Mucosa of descending colon (tissue), 3 donors: ENCODE measurements around the gene SNRNP70. TPM values are rescaled to one million over a fixed set of nuclear protein-coding genes. Genes with fewer than 3 reads are reported as not detected.

Experiments
- ATAC-seq: fragments of 200-7000 bp; cut with Tn5 transposase; one replicate; pipeline ENCODE4 v1.9.1; 2020; ENCODE audit warnings: mild to moderate bottlenecking, moderate library complexity
- DNase-seq, 3 donors: peaks; one replicate each; pipeline ENCODE4 v3.0.0-alpha.2; 2020
- H3K36me3 ChIP-seq: fragments of 200-600 bp; one replicate; pipeline ENCODE4 v1.8.0; 2021; ENCODE audit warnings: low read depth, mild to moderate bottlenecking
- H3K4me1 ChIP-seq: fragments of 200-600 bp; one replicate; pipeline ENCODE4 v1.8.0; 2021; ENCODE audit warnings: low read depth, mild to moderate bottlenecking
- H3K4me3 ChIP-seq: fragments of 200-600 bp; one replicate; pipeline ENCODE4 v1.8.0; 2021; ENCODE audit warnings: mild to moderate bottlenecking
- H3K9me3 ChIP-seq: fragments of 200-600 bp; one replicate; pipeline ENCODE4 v1.8.0; 2021; ENCODE audit warnings: mild to moderate bottlenecking
- intact Hi-C, 2 donors: fragments of 100-400 bp; cut with DNase I in 1 of 2; cut with micrococcal nuclease in 1 of 2; formaldehyde crosslinking; loops; one replicate each; pipeline versions ENCODE4 v1.11.0 to v1.11.1; 2022; cut with DNase I, micrococcal nuclease
- total RNA-seq, 3 donors: library from RNA; stranded (reverse); fragmentation: NEBNext Ultra II Directional in 2 of 3; extraction: Animal tissue kit (Norgen Biotek cat#: 25700) in 2 of 3; gene quantifications; one replicate each; pipeline versions ENCODE4 v1.2.1 to v1.2.4, GENCODE V29; 2021 to 2023
- TF ChIP-seq, protein P1 (sequence below): fragments of 200-600 bp; IDR thresholded peaks from one replicate; pipeline ENCODE4 v1.8.0; 2022; ENCODE audit warnings: antibody characterized with exemption, mild to moderate bottlenecking
- donor health status: DM: no; HTN: no; CAD: no; lungs with moderate emphysema.
- donor health status: DM: no; HTN: no; CAD: no.
- donor health status: DM: no; HTN: yes; CAD: no.

SNRNP70 gene
- total RNA-seq, 3 donors from 2014 or later: 136 to 257 (median 200) TPM

- TF ChIP-seq, protein P1, sequence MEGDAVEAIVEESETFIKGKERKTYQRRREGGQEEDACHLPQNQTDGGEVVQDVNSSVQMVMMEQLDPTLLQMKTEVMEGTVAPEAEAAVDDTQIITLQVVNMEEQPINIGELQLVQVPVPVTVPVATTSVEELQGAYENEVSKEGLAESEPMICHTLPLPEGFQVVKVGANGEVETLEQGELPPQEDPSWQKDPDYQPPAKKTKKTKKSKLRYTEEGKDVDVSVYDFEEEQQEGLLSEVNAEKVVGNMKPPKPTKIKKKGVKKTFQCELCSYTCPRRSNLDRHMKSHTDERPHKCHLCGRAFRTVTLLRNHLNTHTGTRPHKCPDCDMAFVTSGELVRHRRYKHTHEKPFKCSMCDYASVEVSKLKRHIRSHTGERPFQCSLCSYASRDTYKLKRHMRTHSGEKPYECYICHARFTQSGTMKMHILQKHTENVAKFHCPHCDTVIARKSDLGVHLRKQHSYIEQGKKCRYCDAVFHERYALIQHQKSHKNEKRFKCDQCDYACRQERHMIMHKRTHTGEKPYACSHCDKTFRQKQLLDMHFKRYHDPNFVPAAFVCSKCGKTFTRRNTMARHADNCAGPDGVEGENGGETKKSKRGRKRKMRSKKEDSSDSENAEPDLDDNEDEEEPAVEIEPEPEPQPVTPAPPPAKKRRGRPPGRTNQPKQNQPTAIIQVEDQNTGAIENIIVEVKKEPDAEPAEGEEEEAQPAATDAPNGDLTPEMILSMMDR: no peak
- ATAC-seq: no peak
- Histone ChIP-seq H3K4me3 (no peak overlapping the region), H3K9me3 (no peaks in the 10 kb centered on the region), H3K36me3 (no peaks in the 10 kb centered on the region), H3K4me1 (peaks cover 35% of the 10 kb centered on the region)
- intact Hi-C loops: no loop called here
- DNase-seq: peak in 2 of 3 donors; percentile 58 to 66
Observed at GRCh38 chr19:49129238-49129583, 44.0 kb downstream of the SNRNP70 start.

DNA sequence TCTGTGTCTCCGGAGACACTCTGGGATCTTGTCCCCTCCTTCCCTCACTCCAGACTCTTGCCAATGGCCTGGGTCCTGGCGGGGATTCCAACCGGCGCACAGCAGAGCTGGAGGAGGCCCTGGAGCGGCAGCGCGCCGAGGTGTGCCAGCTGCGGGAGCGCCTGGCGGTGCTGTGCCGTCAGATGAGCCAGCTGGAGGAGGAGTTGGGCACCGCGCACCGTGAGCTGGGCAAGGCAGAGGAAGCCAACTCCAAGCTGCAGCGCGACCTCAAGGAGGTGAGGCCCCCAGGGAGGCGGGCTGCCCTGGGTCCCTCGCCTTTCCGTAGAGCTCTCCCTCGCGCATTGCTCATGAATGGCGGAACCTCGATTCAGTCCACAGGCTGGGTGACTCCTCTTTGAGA lies 45.1 kb downstream of the SNRNP70 start:
- H3K36me3 ChIP-seq: no peaks in the 10 kb centered on the region
- intact Hi-C loops: no loop called here
- no peak for ATAC-seq
- no peak for DNase-seq
- peaks cover 25% of the 10 kb centered on the region for H3K4me1 ChIP-seq
- TF ChIP-seq, protein P1: no peak
- no peak overlapping the region for H3K4me3 ChIP-seq
- H3K9me3 ChIP-seq: no peaks in the 10 kb centered on the region

GRCh38 chr19:49132974-49133609 lies 47.8 kb downstream of the SNRNP70 start:
- DNase-seq: peak; percentile 68 to 83 (median 81)
- no peak overlapping the region for H3K4me3 ChIP-seq
- H3K4me1 ChIP-seq: peaks cover 30% of the 10 kb centered on the region
- H3K36me3 ChIP-seq: no peaks in the 10 kb centered on the region
- intact Hi-C loops: no loop called here
- TF ChIP-seq, protein P1: no peak
- no peaks in the 10 kb centered on the region for H3K9me3 ChIP-seq
- ATAC-seq: peak; percentile 17

DNA sequence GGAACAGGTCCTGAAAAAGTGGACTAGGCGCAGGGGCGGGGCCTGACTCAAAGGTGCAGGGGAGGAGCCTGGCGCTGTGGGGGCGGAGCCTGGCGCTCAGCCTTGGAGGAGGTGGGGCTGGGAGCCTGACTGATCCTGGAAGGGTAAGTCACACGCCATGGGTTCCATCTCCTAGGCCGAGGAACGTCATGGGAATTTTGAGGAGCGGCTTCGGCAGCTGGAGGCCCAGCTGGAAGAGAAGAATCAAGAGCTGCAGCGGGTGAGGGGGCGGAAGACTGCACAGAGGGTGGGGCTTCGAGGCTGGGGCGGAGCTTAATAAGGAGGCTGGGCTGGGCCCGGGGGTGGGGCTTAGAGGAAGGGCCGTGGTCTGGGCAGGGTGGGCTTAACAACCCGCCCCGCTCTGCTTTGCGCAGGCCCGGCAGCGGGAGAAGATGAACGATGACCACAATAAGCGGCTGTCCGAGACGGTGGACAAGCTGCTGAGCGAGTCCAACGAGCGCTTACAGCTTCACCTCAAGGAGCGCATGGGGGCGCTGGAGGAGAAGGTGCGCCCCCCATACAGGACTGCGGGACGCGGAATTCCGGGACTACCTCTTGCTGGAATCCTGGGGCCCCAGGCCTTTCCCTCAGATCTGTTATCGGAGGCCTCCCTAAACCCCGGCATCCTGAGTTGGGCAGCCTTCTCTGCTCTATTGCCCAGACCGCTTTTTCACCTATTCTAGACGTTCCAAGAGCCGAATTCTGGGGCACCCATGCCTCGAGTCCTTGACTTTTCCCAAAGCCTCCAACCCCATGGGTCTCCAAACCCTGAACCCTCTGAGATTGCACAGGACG lies 48.6 kb downstream of the SNRNP70 start:
- ATAC-seq (peak; percentile 78), DNase-seq (peak; percentile 83 to 96 (median 94))
- TF ChIP-seq, protein P1: no peak
- intact Hi-C loops: no loop called here
- H3K4me3 ChIP-seq: no peak overlapping the region
- no peaks in the 10 kb centered on the region for H3K9me3 ChIP-seq
- H3K36me3 ChIP-seq: no peaks in the 10 kb centered on the region
- peaks cover 27% of the 10 kb centered on the region for H3K4me1 ChIP-seq

GRCh38 chr19:49135686-49136085 lies 50.4 kb downstream of the SNRNP70 start:
- no peak for DNase-seq
- intact Hi-C loops: no loop called here
- no peaks in the 10 kb centered on the region for H3K36me3 ChIP-seq
- H3K4me1 ChIP-seq: peaks cover 23% of the 10 kb centered on the region
- TF ChIP-seq, protein P1: no peak
- H3K4me3 ChIP-seq: no peak overlapping the region
- no peak for ATAC-seq
- H3K9me3 ChIP-seq: no peaks in the 10 kb centered on the region
